Activated B cell treated with CpG ODN at 0.5 μM for 24 hours (primary cell): ENCODE measurements around the gene MCTS1. TPM values are rescaled to one million over a fixed set of nuclear protein-coding genes. Genes with fewer than 3 reads are reported as not detected.
A peak's percentile ranks its signal among the peaks of the same experiment; 100 is the strongest.

ENCODE experiments used
- ATAC-seq: fragments of 200-7000 bp; cut with Tn5 transposase; one replicate; pipeline ENCODE4 v1.10.0; 2021; ENCODE audit warnings: low read depth, mild to moderate bottlenecking, moderate library complexity
- CTCF ChIA-PET: fragments of 350-600 bp; sonication (Branson Sonifier 250); formaldehyde crosslinking; loops from one replicate; lab custom pipeline; 2021; ENCODE audit warnings: antibody characterized with exemption; lab: Charles Lee
- POLR2A ChIA-PET: fragments of 350-600 bp; sonication (Branson Sonifier 250); formaldehyde crosslinking; loops from one replicate; lab custom pipeline; 2021; ENCODE audit warnings: antibody characterized with exemption; lab: Charles Lee
- DNase-seq: peaks from one replicate; pipeline ENCODE4 v3.0.0; 2022
- H3K27ac Mint-ChIP-seq: one replicate; pipeline ENCODE4 v1.8.0; 2020; ENCODE audit warnings: mixed read lengths
- H3K27me3 Mint-ChIP-seq: one replicate; pipeline ENCODE4 v1.8.0; 2021; ENCODE audit warnings: mixed read lengths
- H3K36me3 Mint-ChIP-seq: one replicate; pipeline ENCODE4 v1.8.0; 2021; ENCODE audit warnings: low read depth, mixed read lengths
- H3K4me1 Mint-ChIP-seq: one replicate; pipeline ENCODE4 v1.8.0; 2021; ENCODE audit warnings: mixed read lengths
- H3K4me3 Mint-ChIP-seq: one replicate; pipeline ENCODE4 v1.8.0; 2020; ENCODE audit warnings: mild to moderate bottlenecking, mixed read lengths
- H3K9me3 Mint-ChIP-seq: one replicate; pipeline ENCODE4 v1.8.0; 2020; ENCODE audit warnings: mixed read lengths
- CTCF ChIP-seq: fragments of 200-600 bp; IDR thresholded peaks from one replicate; pipeline ENCODE4 v1.8.0; 2022; ENCODE audit warnings: antibody characterized with exemption, mild to moderate bottlenecking
- intact Hi-C: fragments of 100-400 bp; cut with micrococcal nuclease; formaldehyde crosslinking; loops from one replicate; pipeline ENCODE4 v1.15.1; 2024
- total RNA-seq: library from RNA; stranded (reverse); gene quantifications from 2 replicates; pipeline ENCODE4 v1.2.3, GENCODE V29; 2022

Gene MCTS1
- total RNA-seq, 1 donor from 2014 or later = 45.1 TPM

- no peak for ATAC-seq
- no peak for TF ChIP-seq CTCF
- Mint-ChIP-seq H3K27ac (no peak overlapping the region), H3K36me3 (peaks cover 35% of the 10 kb centered on the region), H3K9me3 (no peaks in the 10 kb centered on the region), H3K4me1 (peaks cover 14% of the 10 kb centered on the region), H3K27me3 (no peaks in the 10 kb centered on the region), H3K4me3 (no peak overlapping the region)
- ChIA-PET POLR2A (no interaction called here), CTCF (no interaction called here)
- intact Hi-C loops = no loop called here
- no peak for DNase-seq
These were observed 10.9 kb downstream of the MCTS1 start for GRCh38 chrX:120614816-120615215.

GRCh38 chrX:120617996-120618630 lies 14.2 kb downstream of the MCTS1 start:
- Mint-ChIP-seq H3K4me1 (peaks cover 14% of the 10 kb centered on the region), H3K27me3 (no peaks in the 10 kb centered on the region), H3K9me3 (no peaks in the 10 kb centered on the region), H3K4me3 (no peak overlapping the region), H3K27ac (peak overlapping the region; percentile 41), H3K36me3 (peaks cover 27% of the 10 kb centered on the region)
- ChIA-PET CTCF (no interaction called here), POLR2A (interaction anchor here (1.0 to 2.2 kb wide), 2 partner anchors 12 to 57 kb away, joined by 3 to 9 read pairs; partner anchors contain the start of genes C1GALT1C1 and CUL4B)
- intact Hi-C loops = no loop called here
- DNase-seq (no peak), ATAC-seq (no peak)
- no peak for TF ChIP-seq CTCF

GRCh38 chrX:120625371-120625770 lies 21.5 kb downstream of the MCTS1 start:
- CTCF ChIA-PET = no interaction called here
- no peak for DNase-seq
- intact Hi-C loops = loop anchor here (10.0 kb wide), 2 partner anchors 371 to 1161 kb away; partner anchors contain the start of genes SLC25A5 and ZBTB33
- Mint-ChIP-seq H3K27ac (no peak overlapping the region), H3K4me3 (no peak overlapping the region), H3K4me1 (peaks cover 8% of the 10 kb centered on the region), H3K9me3 (no peaks in the 10 kb centered on the region), H3K27me3 (no peaks in the 10 kb centered on the region), H3K36me3 (peaks cover 18% of the 10 kb centered on the region)
- no peak for ATAC-seq
- POLR2A ChIA-PET = interaction anchor here (1.3 kb wide), 1 partner anchor 21 kb away, joined by 6 read pairs; the partner anchor contains the start of gene MCTS1
- no peak for TF ChIP-seq CTCF

GRCh38 chrX:120629667-120630537 lies 26.0 kb downstream of the MCTS1 start, which contains the start of gene C1GALT1C1:
C1GALT1C1 (minus strand) TSS chrX:120630054; CDS start chrX:120627166, 2,888 bp downstream.
- ATAC-seq (peak; percentile 92), DNase-seq (peak; percentile 80)
- Mint-ChIP-seq H3K27ac (peak within 1 kb of the TSS; percentile 97), H3K4me1 (peaks cover 8% of the 10 kb centered on the region), H3K9me3 (no peaks in the 10 kb centered on the region), H3K36me3 (peaks cover 9% of the 10 kb centered on the region), H3K4me3 (peak within 1 kb of the TSS; percentile 93), H3K27me3 (no peaks in the 10 kb centered on the region)
- intact Hi-C loops = loop anchor here (1.0 to 10.0 kb wide), 9 partner anchors 26 to 1165 kb away; partner anchors contain the start of genes MCTS1, SLC25A5 and ZBTB33
- ChIA-PET POLR2A (interaction anchor here (0.6 to 4.6 kb wide), 5 partner anchors 12 to 69 kb away, joined by 3 to 63 read pairs (median 17); partner anchors contain the start of genes CUL4B and MCTS1), CTCF (no interaction called here)
- TF ChIP-seq CTCF = no peak

GRCh38 chrX:120638619-120639018 lies 34.7 kb downstream of the MCTS1 start:
- Mint-ChIP-seq H3K9me3 (no peaks in the 10 kb centered on the region), H3K36me3 (no peaks in the 10 kb centered on the region), H3K27ac (no peak overlapping the region), H3K4me3 (no peak overlapping the region), H3K4me1 (peaks cover 8% of the 10 kb centered on the region), H3K27me3 (no peaks in the 10 kb centered on the region)
- DNase-seq (no peak), ATAC-seq (no peak)
- no peak for TF ChIP-seq CTCF
- ChIA-PET CTCF (no interaction called here), POLR2A (no interaction called here)
- intact Hi-C loops = no loop called here
